Hepatocyte (in vitro differentiated cells): ENCODE results near the gene SIM2.

Experiments
- EZH2phosphoT487 ChIP-seq: fragments of 200-600 bp; sonication (generic); IDR thresholded peaks from one replicate; pipeline ENCODE4 v1.6.1; 2018; ENCODE audit warnings: antibody characterized with exemption, mild to moderate bottlenecking, low read depth, moderate library complexity; ENCODE audit not compliant: unreplicated experiment, severe bottlenecking
- TF ChIP-seq, protein P1 (sequence below): fragments of 200-600 bp; sonication (generic); IDR thresholded peaks from 2 replicates; pipeline ENCODE4 v1.5.1; 2016; ENCODE audit warnings: antibody characterized with exemption, mild to moderate bottlenecking; ENCODE audit not compliant: poor library complexity

DNA sequence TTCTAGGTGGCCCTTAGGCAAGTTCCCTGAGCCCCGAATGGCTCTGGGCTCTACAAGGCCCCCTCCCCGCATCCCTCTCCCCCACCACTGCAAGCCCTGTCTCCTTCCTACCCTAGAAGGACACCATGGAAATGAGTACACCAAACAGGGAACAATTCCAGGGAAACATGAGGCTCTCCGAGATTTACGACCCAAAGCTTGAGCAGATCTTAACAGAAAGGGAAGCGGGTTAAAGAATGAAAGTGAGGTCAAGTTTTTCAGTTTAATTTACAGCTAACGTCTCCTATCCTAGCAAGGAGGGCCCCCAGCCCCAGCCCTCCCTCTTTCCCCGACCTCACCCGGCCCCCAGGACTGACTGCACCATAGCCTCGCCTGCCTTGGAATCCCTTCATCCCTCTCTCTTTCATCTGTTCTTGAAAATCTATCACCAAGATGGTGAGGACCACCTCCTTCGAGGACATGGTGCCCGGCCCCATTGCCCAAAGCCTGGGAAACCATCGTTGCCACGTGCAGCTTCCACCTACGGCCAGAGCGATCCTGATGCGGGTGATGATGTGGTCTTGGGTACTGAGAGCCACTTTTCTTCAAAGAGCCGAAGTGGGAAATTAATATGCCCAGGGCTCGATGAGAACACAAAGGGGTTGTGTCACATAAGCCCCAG lies 30.5 kb downstream of the SIM2 start:
- TF ChIP-seq, protein P1, sequence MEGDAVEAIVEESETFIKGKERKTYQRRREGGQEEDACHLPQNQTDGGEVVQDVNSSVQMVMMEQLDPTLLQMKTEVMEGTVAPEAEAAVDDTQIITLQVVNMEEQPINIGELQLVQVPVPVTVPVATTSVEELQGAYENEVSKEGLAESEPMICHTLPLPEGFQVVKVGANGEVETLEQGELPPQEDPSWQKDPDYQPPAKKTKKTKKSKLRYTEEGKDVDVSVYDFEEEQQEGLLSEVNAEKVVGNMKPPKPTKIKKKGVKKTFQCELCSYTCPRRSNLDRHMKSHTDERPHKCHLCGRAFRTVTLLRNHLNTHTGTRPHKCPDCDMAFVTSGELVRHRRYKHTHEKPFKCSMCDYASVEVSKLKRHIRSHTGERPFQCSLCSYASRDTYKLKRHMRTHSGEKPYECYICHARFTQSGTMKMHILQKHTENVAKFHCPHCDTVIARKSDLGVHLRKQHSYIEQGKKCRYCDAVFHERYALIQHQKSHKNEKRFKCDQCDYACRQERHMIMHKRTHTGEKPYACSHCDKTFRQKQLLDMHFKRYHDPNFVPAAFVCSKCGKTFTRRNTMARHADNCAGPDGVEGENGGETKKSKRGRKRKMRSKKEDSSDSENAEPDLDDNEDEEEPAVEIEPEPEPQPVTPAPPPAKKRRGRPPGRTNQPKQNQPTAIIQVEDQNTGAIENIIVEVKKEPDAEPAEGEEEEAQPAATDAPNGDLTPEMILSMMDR = no peak
- TF ChIP-seq EZH2phosphoT487 = no peak
